GM12892 (cell line): ENCODE data around the gene MED16.

Experiments
- DNase-seq: peaks from one replicate; pipeline ENCODE4 v3.0.0; 2011; ENCODE audit not compliant: insufficient read length
- FAIRE-seq: peaks from 2 replicates; lab custom pipeline; 2011; peaks lifted over from hg19 to GRCh38; lab: Jason Lieb, UNC
- POLR2A ChIP-seq: IDR thresholded peaks from 2 replicates; pipeline ENCODE4 v1.6.1; 2011; ENCODE audit warnings: low read depth, low read length, control low read depth
- POLR2AphosphoS5 ChIP-seq: IDR thresholded peaks from 2 replicates; pipeline ENCODE4 v1.6.1; 2011; ENCODE audit warnings: low read depth, low read length, control low read depth
- TAF1 ChIP-seq: IDR thresholded peaks from 2 replicates; pipeline ENCODE4 v1.6.1; 2011; ENCODE audit warnings: low read depth, mild to moderate bottlenecking, control low read depth, low read length, borderline replicate concordance

The MED16 gene

GRCh38 chr19:934865-935479, 42.0 kb upstream of the MED16 start:
- no peak for FAIRE-seq
- no peak for DNase-seq
- TF ChIP-seq TAF1, result no peak
- TF ChIP-seq POLR2A, result no peak
- no peak for TF ChIP-seq POLR2AphosphoS5

DNA sequence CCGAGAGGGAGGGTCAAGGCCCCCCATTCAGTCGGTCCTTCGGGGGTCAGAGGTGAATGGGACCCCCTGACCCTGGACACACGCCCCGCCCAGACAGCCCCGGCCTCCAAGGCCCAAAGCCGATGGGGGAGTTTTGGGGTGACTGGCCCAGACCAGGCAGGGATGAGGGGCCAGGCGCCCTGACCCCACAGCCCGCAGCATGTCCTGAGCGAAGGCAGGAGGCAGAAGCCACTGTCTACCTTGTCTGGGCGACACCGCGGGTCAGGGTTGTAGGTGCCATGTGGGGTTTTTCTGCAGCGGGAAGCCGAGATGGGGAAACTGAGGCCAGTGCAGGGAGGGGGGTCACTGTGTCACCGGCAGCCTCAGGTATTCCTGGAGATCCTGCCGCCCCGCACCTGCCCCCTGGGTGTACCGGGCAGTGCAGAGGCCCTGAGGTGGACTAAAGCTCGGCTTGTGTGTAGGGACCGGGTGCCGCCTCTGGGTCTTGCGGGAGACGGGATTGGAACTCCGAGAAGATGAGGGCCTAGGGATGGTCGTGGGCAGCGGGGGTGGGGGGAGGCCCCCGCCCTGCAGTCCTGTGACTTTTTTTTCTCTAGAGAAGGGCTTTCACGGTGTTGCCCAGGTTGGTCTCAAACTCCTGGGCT, 41.3 kb upstream of the MED16 start:
- no peak for TF ChIP-seq POLR2AphosphoS5
- no peak for TF ChIP-seq POLR2A
- TF ChIP-seq TAF1, result no peak
- DNase-seq (no peak), FAIRE-seq (no peak)

DNA sequence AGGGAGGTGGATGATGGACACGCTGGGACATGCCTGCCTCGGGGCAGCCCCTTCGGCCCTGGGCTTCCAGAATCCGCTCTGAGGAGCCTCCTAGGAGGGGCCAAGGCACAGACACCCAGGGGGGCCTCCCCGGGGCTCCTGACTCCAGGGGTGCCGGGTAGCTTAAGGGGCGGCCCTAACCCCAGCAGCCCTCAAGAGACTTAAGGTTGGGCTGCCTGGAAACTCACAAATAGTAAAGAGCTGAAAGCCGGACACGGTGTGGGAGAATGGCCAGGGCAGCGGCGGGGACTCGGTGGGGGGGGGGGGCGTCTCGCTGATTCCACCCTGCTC, 40.5 kb upstream of the MED16 start:
- DNase-seq (no peak), FAIRE-seq (no peak)
- TF ChIP-seq POLR2AphosphoS5, result no peak
- TF ChIP-seq TAF1, result no peak
- TF ChIP-seq POLR2A, result no peak

GRCh38 chr19:932648-933552, 39.9 kb upstream of the MED16 start:
- TF ChIP-seq TAF1, result no peak
- no peak for TF ChIP-seq POLR2AphosphoS5
- TF ChIP-seq POLR2A, result no peak
- peak; percentile 60 for FAIRE-seq
- no peak for DNase-seq

- no peak for DNase-seq
- peak; percentile 65 for FAIRE-seq
- TF ChIP-seq POLR2AphosphoS5 (no peak), TAF1 (no peak), POLR2A (no peak)
Measured at GRCh38 chr19:931860-932647, 39.1 kb upstream of the MED16 start.

DNA sequence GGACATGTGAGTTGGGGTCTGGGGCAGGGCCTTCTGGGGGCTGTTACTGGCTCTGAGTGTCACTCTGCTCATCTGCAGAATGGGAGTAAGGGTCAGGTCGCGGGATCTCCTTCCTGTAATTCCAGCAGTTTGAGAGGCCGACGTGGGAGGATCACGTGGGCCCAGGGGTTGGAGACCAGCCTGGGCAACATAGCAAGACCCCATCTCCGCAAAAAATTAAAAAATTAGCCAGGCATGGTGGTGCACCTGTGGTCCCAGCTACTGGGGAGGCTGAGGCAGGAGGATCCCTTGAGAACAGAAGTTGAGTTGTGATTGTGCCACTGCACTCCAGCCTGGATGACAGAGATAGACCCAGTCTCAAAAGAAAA, 36.9 kb upstream of the MED16 start:
- no peak for FAIRE-seq
- no peak for DNase-seq
- TF ChIP-seq TAF1 (no peak), POLR2AphosphoS5 (no peak), POLR2A (no peak)

- FAIRE-seq, result no peak
- TF ChIP-seq TAF1 (no peak), POLR2AphosphoS5 (no peak), POLR2A (no peak)
- no peak for DNase-seq
Measured at GRCh38 chr19:929203-929890, 36.4 kb upstream of the MED16 start.

DNA sequence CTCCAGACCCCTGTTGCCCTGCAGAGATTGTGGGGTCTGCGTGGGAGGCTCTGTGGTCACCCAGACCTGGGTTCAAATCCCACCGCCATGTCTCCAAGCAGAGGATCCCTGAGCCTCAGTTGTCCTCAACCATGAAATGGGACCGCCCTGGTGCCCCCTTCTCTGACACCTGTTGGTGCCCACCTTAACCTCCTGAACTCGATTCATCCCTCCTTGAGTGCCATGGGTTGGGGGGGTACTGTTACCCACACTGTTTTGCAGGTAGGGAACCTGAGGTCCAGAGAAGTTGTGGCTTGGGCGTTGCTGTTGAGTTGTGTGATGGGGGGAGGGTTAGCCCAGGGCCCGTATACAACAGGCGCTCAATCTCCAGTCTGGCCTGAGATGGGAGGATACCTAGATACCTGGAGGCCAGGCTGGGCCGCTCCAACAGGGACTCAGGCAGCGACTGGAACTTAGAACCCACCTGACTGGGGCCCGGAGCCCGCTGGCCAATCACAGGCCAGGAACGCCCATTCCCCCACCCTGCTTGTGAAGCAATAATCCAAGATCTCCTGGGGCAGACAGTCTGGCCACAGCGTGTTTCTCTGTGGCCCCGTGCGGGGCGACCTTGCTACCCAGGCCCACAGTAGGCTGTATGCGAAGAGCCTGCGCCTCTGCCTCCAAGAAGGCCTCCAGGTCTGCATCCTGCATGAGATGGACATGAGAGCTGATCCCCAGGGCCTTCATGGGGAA, 35.6 kb upstream of the MED16 start:
- TF ChIP-seq TAF1 (no peak), POLR2A (no peak), POLR2AphosphoS5 (no peak)
- FAIRE-seq (no peak), DNase-seq (no peak)

DNA sequence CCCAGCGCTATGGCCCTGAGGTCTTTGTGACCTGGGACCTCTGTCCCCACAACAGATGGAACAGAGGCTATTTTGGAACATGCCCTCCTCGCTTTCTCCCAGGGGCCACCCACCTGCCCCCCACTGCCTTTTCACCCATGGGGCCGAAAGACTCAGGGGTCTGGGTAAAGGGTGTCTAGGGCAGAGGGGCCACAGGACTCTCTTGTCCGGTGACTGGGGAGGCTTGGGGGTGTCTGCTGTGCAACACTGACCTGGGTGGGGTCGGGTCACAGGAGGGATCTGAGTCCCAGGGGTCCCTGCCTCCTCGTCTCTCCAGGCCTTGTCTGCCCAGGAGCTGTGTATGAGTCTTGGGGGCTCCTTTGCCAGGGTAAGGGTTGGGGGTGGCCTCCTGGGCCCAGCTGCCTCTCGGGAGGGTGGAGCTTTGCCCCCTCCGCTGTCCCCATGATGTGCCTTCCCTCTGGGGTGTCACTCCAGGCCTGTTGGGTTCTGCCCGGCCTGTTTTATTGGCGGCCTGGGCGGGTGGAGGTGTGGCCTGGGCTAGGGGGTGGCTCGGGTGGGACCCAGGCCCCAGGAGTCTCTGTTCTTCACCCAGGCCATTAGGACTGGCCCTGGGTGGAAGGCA, 34.9 kb upstream of the MED16 start:
- no peak for DNase-seq
- TF ChIP-seq POLR2A (no peak; the same call in 1 of the 2 replicates), TAF1 (no peak), POLR2AphosphoS5 (no peak)
- peak; percentile 56 for FAIRE-seq

DNA sequence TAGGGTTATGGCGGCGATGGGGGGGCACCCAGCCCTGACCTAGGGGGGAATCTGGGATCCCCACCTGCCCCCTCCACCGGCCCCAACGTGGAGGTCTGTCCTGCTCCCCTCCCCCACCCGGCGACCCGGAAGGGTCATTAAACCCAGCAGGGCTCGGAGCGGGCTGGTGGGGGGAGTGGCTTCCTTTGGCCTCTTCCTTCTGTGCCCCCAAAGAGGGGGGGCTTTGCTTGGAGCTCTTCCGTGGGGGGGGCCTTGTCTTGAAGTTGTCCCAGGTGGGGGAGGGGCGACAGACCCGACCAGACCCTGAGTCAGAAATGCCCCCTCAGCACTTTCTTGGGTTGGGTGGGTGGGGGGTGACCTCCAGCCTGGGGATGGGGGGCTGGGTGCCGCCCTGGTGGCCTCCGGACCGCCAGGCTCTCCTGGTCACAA, 34.4 kb upstream of the MED16 start:
- DNase-seq (no peak), FAIRE-seq (no peak)
- no peak for TF ChIP-seq POLR2AphosphoS5
- TF ChIP-seq POLR2A, result no peak
- no peak for TF ChIP-seq TAF1
